NCI-H82 (cell line): ENCODE results near the gene RNF227.
A peak's percentile ranks its signal among the peaks of the same experiment; 100 is the strongest.

Source experiments
- DNase-seq: peaks from one replicate; lab custom pipeline; 2025; lab: John Stamatoyannopoulos, UW

RNF227 gene

GRCh38 chr17:7930841-7931631, 14.9 kb upstream of the RNF227 start:
- peak; percentile 67 for DNase-seq

DNA sequence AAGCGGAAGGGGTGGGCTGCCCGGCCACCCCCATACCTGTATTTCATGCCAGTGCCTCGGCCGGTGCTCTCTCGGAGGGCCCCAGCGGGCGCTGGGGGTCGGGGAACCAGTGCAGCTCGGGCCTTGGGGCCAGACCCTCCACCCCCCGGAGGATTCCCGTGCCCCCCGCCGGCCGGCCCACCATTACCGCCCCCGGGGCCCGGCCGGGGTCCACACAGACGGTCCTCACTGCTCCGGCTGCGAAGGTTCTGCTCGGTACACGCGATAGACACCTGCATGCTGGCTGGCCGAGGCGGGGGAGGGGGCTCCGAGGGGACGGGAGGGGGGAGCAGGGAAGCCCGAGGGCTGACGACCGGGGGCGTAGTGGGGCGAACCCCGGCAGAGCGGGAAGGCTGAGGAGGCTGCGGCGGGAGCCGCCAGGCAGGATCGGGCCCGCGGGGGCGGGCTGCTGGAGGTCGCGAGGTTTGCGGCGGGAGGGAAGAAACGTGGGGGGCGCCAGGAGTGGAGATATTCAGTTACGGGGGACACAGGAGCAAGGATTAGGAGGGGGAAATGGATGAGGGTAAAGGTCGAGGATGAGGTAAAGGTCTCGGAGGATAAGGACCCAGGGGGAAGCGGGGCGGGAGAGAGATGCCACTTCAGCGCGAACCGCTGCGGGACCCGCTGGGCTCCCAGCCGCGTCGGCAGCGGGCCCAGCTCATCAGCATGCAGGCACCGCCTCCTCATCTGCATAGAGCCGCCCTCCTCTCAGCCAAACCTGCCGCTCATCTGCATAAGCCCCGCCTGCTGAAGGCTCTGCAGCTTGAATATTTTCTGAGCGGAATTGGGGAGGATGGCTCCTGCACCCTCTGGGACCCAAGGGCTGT, 13.3 kb upstream of the RNF227 start, which contains the start of gene KCNAB3:
TSS of gene KCNAB3 (minus strand) at position 699 of the 866 bp plus-strand sequence. CDS start at position 278, 421 bp downstream.
- DNase-seq, result peak; percentile 95

DNA sequence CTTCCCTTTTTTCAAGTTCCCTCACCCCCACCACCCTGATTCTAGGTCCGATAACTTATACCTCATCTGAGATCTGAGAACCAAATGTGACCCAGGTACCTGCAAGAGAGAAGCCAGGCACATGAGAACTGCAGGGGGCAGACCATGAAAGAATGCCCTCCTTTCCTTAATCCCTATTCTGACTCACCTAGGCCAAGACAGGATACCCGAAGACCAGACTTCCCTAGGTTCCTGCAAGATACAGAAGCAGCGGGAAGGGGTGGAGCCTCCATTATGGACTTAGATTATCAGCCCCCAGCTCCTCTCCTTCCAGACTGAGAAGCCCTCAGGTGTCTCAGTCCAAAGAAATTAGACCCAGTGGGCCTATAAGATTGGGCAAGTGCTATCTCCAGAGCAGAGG, 11.5 kb upstream of the RNF227 start:
- no peak for DNase-seq

DNA sequence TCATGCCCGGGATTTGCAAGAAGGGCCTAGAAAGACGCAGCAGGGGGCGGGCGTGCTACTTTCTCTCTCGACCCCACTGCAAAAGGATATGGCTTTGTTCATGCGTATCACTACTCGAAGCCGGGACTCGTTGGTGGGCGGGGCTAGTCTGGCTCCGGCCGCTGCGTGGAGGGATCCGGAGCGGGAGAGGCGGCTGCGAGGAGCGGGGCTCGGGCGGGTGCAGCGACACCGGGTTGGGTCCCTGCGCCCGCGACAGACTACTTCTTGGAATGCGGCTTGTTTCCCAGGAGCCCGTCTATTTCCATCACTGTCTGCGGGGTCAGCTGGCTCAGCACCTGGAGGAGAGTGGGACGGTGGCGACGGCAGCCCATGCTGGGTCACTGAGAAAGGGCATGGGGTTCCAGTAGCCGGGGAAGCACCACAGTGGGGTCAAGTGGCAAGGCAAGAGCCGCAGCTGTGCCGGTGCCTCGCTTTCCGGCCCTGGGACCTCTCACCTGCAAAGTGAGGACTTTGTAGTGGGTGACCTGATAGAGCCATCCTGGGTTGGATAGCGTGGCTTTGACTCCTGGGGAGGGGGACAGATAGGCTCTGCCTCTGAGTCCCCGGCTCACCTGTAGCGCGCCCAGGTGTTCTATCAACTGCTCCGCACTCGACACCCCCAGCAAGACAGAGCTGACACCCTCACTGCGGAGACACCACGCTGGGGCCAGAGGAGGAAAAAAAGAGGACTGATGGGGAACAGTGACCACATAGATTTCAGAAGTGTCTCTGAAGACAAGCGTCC, 6.9 kb upstream of the RNF227 start:
- no peak for DNase-seq

DNA sequence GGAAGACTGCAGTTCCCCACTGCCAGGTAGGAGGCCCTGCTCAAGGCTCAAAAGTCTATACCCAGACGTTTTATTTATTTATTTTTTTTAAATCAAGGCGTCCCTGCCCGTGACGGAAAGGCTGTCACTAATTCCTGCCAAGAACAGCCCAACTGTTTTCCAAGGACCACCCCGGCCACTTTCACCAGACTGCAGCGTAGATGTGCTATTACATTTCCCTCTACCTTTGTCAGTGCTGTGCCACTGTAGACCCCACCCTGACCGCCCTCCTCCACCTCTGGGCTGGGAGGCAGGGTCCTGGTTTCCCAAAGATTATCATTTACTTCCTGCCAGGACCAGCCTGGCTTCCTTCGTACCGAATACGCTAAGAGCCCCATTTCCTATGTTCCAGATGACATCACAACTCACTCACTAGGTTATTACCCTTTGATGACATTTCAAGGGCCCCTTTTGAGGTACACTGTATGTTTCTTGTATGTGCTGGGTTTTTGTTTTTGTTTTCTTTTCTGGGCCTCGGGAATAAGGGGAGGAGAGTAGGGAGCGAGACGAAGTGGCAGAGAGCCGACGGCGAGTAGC, 6.3 kb upstream of the RNF227 start:
- DNase-seq, result no peak

- DNase-seq, result no peak
These were observed 719 bp upstream of the RNF227 start for GRCh38 chr17:7916808-7917207.

DNA sequence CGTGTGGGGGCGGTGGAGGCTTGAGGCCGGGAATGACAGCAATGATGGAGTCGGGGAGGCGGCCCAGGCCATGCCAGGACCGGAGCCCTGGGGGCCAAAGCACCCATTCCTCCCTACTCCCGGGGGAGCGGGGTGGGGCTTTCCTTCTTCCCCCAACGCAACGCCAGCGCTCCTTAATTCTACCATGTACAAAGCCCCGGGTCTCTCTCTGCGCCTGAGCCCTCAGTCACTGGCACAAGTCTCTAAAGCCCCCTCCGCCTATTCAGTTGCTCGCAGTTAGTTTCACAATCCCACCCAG, 245 bp upstream of the RNF227 start:
- DNase-seq, result no peak

DNA sequence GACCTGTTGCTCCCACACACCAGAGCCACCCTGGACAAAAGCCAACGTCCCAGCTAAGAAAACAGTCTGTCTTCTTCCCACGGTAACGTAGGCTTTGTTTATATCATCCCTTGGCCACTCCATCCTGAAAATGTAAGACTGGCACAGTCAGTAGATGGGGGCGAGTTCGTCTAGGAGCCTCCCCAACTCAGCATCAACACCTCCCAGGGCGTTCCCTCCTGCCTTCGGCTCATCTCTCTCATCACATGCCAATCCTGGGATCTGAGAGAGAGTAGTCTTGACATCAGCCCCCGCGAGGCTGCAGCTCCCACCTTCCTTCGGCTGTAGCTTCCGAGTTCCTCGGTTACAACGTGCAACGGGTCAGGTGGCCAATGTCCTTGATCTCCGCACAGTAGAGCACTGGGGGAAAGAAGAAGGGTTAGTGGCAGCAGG, 894 bp downstream of the RNF227 start:
- DNase-seq, result no peak

GRCh38 chr17:7912927-7913524, 3.1 kb downstream of the RNF227 start:
- DNase-seq, result peak; percentile 90

DNA sequence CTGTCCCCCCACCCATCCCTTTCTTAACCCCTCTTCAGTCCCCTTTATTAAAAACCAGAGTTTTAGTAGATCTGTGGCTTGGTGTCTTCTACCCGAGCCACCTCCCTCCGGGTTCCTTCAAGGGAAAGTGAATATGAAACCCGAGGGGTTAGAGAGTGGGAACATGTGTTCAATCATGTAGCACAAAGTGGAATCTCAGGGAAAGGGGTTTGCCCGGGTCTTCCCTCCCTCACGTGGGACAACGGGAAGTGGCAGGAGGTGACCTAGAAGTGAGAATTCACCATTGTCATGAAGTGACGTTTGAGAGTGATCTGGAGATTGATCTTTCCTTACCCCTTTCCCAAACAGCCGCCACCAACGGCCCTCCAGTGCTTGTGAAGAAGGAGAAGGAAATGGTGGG, 5.0 kb downstream of the RNF227 start:
- DNase-seq, result no peak

- no peak for DNase-seq
These were observed 5.4 kb downstream of the RNF227 start for GRCh38 chr17:7910711-7911110.

GRCh38 chr17:7910281-7910680, 5.8 kb downstream of the RNF227 start:
- DNase-seq, result no peak

DNA sequence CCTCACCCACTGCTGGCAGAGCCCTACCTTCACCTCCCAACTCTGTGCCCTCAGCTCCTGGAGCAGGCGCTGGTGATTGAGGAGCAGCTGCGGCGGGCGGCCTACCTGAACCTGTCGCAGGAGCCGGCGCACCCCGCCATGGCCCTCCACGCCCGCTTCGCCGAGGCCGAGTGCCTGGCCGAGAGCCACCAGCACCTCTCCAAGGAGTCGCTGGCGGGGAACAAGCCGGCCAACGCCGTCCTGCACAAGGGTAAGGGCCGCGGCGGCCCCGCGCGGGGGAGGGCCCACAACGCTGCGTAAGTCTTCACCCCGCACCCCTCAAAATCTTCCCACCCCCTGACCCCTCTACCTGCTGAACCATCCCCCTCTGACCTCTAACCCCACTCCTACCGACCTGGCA, 7.0 kb downstream of the RNF227 start:
- no peak for DNase-seq

- no peak for DNase-seq
These were observed 12.7 kb downstream of the RNF227 start for GRCh38 chr17:7903154-7904103.

DNA sequence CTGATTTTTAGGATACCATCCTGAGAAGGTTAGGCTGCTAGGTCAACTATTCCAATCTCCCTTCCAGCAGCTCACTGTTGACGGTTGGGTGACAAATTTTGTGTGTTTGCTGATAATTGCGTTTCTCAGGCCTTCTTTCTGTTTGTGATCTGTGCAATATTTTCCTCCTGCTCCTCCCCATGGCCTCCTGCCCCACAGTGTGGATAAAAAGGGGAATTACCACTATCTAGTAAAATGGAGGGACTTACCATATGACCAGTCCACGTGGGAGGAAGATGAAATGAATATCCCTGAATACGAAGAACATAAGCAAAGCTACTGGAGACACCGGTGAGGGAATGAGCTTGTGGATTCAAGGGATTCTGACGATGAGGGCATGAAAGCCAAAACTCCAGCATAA, 18.3 kb downstream of the RNF227 start:
- no peak for DNase-seq

GRCh38 chr17:7897090-7897489, 19.0 kb downstream of the RNF227 start:
- DNase-seq, result no peak

DNA sequence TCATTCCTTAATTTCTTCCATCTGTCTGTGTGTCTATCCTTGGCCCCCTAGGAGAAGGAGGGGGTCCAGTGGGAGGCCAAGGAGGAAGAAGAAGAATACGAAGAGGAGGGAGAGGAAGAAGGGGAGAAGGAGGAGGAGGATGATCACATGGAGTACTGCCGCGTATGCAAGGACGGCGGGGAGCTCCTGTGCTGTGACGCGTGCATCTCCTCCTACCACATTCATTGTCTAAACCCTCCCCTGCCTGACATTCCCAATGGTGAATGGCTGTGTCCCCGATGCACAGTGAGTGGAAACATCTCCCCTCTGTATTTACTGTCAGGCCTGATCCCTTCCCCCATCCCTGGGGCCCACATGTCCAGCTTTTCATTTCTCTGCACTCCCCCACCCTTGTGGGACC, 21.2 kb downstream of the RNF227 start:
- no peak for DNase-seq

DNA sequence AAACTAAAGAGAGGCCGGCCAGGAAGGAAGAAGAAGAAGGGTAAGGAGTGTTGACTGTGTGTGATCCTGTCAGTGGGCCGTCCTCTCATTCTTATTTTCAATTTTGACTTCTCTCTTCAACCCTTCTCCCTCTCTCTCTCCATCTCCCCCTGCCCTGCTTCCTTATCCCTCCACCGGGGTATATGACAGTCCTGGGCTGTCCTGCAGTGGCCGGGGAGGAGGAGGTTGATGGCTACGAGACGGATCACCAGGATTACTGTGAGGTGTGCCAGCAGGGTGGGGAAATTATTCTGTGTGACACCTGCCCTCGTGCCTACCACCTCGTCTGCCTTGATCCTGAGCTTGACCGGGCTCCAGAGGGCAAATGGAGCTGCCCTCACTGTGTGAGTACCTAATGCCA, 21.9 kb downstream of the RNF227 start:
- no peak for DNase-seq

- DNase-seq, result no peak
These were observed 22.8 kb downstream of the RNF227 start for GRCh38 chr17:7893187-7893880.
